ENCODE measurements around the gene TMEM225B.
"Not testable (repeated sequence)": the region's sequence is repeated elsewhere in the genome, so short reads cannot be mapped to it uniquely, and the experiment has no call there.

The TMEM225B gene

DNA sequence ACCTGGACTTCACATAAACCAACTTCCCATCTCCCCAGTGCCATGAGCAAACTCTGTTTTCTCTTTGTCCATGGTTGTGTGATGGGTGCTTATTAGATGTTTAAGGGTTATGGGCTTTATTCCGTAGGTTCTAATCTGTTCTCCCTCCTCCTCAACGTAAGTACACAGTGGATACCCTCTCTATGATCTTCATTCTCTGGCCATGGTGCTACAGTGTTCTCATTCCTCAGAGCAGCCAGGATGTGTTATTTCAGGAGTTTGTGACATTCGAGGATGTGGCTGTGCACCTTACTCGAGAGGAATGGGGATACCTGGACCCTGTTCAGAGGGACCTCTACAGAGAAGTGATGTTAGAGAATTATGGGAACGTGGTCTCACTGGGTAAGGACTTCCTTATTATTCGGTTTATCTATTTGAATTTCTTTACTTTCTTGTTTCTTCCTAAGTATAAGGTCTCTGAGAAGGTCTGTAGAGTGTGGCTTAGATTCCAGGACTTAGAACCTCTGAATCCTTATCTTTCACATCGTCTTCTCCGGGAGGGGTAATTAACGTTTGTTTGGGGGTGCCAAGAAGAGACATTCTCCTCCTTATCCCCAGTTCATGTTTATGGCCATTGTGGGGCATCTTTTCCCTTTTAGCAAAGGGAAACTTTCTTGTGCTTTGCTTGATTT, 35.8 kb upstream of the TMEM225B start:
- TF ChIP-seq ZNF274 (IDR thresholded peaks at IDR 0.05; ENCODE audit: low read depth, low read length), result no peak
- H3K4me3 ChIP-seq (ENCODE audit: low read length), result no peak overlapping the region

DNA sequence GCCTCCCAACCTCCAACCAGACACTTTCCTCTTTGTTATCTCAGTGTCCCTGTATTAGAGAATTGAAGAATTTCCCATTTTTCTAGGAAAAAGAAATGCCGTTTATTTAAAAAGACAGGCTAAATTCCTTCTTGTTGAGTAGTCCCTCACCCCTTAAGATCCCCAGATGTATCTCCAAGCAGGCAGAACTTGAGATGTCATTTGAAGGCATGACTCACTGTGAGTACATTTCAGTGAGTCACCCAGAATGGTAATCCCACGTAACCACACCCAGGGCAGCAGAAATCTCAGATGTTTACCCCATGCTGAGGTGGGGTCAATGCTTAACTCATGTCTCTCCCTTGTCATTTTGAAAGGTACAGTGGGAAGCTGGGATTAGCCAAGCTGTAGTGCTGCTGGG, 35.2 kb upstream of the TMEM225B start:
- H3K4me3 ChIP-seq (ENCODE audit: low read length), result no peak overlapping the region
- TF ChIP-seq ZNF274 (IDR thresholded peaks at IDR 0.05; ENCODE audit: low read depth, low read length), result no peak

DNA sequence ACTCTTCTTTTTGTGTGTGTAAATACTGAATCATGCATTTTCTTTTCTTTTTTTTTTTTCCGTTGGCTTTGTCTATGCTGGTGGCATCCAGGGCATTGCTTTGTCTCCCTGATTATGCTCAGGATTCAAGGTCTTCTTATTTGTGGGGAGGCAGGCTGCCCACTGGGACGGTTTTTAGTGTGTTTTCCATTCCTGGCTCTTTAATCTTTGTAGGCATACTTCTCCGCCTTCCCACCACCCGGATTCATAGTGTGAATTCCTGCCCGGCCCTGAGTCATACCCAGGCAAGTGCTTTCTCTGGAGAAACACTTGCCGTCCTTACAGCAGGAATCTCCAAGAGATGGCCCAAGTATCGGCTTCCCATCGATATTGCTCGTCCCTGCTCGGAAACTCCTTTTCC, 34.4 kb upstream of the TMEM225B start:
- H3K4me3 ChIP-seq (ENCODE audit: low read length), result no peak overlapping the region
- TF ChIP-seq ZNF274 (IDR thresholded peaks at IDR 0.05; ENCODE audit: low read depth, low read length), result no peak

DNA sequence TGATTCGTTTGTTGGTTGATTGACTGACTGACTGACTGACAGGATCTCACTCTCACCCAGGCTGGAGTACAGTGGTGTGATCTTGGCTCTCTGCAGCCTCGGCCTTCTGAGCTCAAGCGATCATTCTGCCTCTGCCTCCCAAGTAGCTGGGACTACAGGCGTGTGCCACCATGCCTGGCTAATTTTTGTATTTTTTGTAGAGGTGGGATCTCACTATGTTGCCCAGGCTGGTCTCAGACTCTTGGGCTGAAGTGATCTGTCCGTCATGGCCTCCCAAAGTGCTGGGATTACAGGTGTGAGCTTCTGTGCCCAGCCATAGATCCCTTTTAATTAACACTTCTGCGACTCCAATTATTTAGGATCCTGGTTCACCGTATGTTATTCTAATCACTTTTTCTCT, 29.3 kb upstream of the TMEM225B start:
- H3K4me3 ChIP-seq (ENCODE audit: low read length), result not testable (repeated sequence)

DNA sequence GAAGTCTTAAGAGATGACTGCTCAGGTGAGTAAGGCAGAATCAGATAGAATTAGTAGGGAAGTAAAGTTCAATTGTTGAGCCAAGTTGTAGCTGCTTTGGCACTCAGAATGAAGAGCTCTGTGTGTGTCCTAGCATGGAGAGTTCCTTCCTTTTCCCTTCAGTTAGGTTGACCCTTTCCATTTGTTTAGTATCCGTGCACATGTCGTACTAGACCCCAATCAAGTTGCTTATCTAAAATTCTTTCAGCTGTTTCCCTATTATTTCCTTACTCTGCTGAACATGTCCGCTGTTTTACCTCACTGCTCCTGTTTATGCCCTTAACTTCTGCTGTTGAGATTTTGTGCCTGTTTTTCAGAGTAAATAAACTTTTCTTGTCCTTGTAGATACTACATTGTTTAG, 26.3 kb upstream of the TMEM225B start:
- no peak overlapping the region for H3K4me3 ChIP-seq (ENCODE audit: low read length)
- TF ChIP-seq ZNF274 (IDR thresholded peaks at IDR 0.05; ENCODE audit: low read depth, low read length), result no peak

DNA sequence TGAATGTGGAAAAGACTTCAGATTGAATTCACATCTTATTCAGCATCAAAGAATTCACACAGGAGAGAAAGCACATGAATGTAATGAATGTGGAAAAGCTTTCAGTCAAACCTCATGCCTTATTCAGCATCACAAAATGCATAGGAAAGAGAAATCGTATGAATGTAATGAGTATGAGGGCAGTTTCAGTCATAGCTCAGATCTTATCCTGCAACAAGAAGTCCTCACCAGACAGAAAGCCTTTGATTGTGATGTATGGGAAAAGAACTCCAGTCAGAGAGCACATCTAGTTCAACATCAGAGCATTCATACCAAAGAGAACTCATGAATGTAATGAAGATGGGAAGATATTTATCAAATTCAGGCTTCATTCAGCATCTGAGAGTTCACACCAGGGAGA, 24.8 kb upstream of the TMEM225B start:
- no peak overlapping the region for H3K4me3 ChIP-seq (ENCODE audit: low read length)
- no peak for TF ChIP-seq ZNF274 (IDR thresholded peaks at IDR 0.05; ENCODE audit: low read depth, low read length)

DNA sequence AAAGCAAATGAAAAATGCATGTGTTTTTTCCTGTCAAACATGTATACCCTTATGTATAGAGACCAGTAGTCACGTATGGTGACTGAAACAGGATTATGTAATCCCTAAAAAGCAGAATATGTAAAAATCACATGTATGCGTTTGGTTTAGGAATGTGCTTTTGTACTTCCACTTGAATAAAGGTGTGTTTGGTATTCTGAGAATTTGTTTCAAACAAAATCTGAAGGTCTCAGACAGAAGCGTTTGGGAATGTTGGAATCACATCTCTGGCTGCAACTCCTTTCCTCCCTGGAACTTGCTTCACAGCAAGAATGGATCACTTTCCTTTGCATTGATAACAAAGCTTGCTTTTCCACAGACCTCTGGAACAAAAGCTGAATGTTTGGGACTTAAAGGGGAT, 21.8 kb upstream of the TMEM225B start:
- no peak for TF ChIP-seq ZNF274 (IDR thresholded peaks at IDR 0.05; ENCODE audit: low read depth, low read length)
- no peak overlapping the region for H3K4me3 ChIP-seq (ENCODE audit: low read length)

DNA sequence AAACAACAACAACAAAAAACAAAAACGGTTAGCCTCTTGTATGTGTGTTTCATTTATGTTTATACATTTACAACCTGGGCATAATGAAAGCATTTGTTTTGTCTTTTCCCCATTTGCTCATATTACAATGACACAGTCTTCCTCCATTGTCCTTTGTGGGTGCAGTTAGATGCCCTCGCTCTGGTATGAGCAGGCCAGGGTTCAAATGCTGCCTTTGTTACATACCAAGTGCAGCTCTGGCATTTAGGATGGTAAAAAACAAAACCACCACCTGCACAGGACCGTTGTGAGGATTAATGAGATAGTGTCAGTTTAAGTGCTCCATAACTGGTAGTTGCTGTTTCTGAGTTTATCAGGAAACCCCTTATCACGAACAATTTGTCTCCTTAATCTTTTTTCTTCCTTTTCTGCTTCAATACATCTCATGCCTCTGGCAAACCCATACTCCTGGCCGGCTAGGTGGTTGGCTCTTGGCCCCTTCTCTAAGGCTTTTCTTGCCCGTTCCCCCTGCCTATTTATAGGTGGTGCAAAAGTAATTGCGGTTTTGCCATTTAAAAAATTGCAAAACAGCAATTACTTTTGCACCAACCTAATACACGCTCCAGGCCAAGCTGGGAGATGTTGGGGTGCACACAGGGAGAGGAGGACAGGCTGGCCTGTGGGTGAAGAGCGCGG, 18.6 kb upstream of the TMEM225B start:
- peak overlapping the region; percentile 15; the same call in 1 of the 2 replicates for H3K4me3 ChIP-seq (ENCODE audit: low read length)
- TF ChIP-seq ZNF274 (IDR thresholded peaks at IDR 0.05; ENCODE audit: low read depth, low read length), result no peak

DNA sequence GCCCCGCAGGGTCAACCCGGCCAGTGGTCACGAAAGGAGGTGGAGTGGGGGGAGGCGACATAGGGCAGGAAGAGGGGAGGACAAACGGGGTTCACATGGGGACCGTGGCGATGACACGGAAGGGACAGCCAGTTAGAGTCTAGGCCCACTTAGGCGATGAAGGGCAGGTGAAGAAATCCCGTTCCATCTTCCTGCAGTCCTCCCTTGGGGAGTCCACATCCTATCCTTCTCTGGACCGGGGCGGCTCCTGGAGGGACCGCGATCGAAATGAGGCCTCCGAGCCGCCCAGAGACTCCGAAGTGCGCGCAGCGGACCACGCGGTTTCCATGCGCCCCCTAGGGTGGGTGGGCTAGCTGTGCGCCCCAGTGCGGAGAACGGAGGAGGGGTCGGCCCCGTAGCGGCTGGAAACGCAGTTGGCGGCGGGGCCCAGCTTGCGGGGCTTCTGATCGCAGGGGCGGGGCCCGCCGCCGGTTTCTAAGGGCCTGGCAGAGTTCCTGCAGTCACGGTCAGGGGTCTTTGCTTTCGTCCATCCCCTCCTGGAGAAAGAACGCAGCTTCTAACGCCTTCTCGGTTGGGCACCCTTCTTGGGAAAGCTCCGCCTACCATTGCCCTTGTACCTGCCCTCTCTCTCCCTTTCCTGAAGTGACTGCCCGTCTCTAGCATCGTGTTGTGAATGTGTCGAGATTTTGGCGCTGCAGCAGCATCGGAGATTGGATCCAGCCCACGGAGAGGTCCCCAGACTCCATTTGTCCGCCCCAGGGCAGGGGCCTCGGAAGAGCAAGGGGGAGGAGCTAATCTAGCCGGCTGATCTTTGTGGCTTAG, 17.9 kb upstream of the TMEM225B start:
- H3K4me3 ChIP-seq (ENCODE audit: low read length), result peak overlapping the region; percentile 15; the same call in 1 of the 2 replicates
- no peak for TF ChIP-seq ZNF274 (IDR thresholded peaks at IDR 0.05; ENCODE audit: low read depth, low read length)

DNA sequence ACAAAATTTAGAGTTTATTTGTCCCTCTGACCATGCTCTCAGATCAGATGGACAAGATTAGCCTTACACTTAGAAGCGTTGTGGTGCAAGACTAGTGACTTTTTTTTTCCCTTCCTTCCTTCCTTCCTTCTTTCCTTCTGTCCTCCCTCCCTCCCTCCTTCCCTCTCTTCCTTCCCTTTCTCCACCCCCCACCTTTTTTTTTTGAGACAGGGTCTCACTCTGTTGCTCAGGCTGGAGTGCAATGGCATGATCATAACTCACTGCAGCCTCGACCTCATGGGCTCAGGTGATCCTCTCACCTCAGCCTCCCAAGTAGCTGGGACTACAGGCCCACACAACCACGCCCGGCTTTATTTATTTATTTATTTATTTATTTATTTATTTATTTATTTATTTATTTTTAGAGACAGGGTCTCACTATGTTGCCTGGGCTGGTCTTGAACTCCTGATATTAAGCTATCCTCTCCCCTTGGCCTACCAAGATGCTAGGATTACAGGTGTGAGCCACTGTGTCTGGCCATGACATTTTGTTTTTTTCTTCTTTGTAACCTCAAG, 17.2 kb upstream of the TMEM225B start:
- H3K4me3 ChIP-seq (ENCODE audit: low read length), result not testable (repeated sequence)

DNA sequence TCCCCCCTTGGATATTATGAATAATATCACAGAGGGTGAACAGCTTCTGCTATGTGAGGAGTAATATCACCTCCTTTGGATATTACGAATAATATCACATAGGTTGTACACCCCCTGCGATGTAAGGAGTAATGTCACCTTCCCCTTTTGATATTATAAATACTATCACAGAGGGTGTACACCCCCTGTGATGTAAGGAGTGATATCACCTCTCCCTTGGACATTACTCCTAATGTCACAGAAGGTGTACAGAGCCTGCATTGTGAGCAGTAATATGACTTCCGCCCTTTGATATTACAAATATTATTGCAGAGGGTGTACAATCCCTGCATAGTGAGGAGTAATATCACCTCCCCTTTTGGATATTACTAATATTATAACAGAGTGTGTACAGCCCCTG, 9.2 kb upstream of the TMEM225B start:
- no peak for TF ChIP-seq ZNF274 (IDR thresholded peaks at IDR 0.05; ENCODE audit: low read depth, low read length)
- H3K4me3 ChIP-seq (ENCODE audit: low read length), result no peak overlapping the region

DNA sequence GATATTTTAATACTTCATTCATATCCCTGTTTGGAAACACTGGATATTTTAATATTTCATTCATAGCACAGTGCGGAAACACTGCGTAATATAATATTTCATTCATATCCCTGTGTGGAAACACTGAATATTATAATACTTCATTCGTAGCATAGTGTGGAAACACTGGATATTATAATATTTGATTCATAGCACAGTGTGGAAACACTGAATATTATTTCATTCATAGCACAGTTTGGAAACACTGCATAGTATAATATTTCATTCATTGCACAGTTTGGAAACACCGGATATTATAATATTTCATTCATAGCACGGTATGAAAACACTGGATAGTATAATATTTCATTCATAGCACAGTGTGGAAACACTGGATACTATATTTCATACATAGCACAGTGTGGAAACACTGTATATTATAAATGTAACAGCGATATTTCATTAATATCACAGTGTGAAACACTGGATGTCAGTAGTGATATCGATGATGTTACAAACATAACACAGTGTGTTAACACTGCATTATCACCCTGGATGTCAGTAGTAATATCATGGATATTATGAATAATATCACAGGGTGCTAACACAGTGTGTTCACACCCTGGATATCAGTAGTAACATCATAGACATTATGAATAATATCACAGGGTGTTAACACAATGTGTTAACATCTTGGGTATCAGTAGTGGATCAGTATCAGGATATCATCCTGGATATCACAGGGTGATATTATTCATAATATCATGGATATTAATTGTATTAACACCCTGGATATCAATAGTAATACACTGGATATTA, 2.9 kb upstream of the TMEM225B start:
- no peak overlapping the region for H3K4me3 ChIP-seq (ENCODE audit: low read length)
- TF ChIP-seq ZNF274 (IDR thresholded peaks at IDR 0.05; ENCODE audit: low read depth, low read length), result no peak

DNA sequence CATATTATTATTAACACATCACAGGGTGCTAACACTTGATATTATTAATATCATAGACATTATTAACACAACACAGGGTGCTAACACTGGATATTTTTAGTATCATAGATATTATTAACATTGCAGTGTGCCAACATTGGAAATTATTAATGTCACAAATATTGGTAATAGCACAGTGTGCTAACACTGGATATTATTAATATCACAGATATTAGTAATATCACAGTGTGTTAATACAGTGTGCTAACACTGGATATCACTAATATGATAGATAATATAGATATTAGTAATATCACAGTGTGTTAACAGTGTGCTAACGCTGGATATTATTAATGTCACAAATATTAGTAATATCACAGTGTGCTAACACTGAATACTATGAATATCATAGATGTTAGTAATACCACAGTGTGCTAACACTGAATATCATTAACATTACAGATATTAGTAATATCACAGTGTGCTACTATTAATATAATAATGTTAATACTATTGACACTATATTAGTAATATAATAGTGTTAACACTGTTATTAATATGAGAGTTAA, 1.6 kb upstream of the TMEM225B start:
- TF ChIP-seq ZNF274 (IDR thresholded peaks at IDR 0.05; ENCODE audit: low read depth, low read length), result no peak
- no peak overlapping the region for H3K4me3 ChIP-seq (ENCODE audit: low read length)

DNA sequence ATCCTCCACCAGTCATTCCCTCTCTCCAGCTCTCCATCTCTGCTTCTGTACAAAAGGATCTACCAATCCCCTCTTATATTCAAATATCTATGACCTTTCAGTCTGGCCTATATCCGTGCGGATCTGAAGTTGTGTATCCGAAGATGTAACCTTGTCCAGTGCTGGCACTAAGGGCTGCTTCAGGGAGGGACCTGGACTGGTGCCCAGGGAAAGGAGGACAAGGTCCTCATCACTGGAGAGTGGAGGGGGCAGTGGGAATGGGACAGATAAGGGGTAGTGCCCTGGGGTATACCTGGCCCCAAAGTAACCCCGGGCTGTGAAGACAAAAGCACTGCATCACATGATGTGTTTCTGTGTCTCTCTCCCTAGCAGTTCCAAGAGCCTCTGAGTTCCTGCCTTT, 1.8 kb downstream of the TMEM225B start:
- no peak for TF ChIP-seq ZNF274 (IDR thresholded peaks at IDR 0.05; ENCODE audit: low read depth, low read length)
- no peak overlapping the region for H3K4me3 ChIP-seq (ENCODE audit: low read length)
